GM23338 (cell line): ENCODE measurements around the gene LMBR1. TPM values are rescaled to one million over a fixed set of nuclear protein-coding genes. Genes with fewer than 3 reads are reported as not detected.

Source experiments
- ATAC-seq: fragments of 200-7000 bp; cut with Tn5 transposase; 3 replicates; pipeline ENCODE4 v1.9.1; 2020
- DNase-seq: peaks from one replicate; pipeline ENCODE4 v3.0.0-alpha.2; 2015; ENCODE audit warnings: low spot score
- H2AFZ ChIP-seq: fragments of 200-600 bp; sonication (generic); 2 replicates; pipeline ENCODE4 v1.8.0; 2016; ENCODE audit warnings: antibody characterized with exemption, mild to moderate bottlenecking, moderate library complexity
- H3F3A ChIP-seq: fragments of 200-600 bp; sonication (generic); replicated peaks from 2 replicates; pipeline ENCODE4 v1.8.0; 2017; ENCODE audit warnings: antibody characterized with exemption, mixed run types, low read depth
- H3K27ac ChIP-seq: fragments of 200-600 bp; sonication (generic); 2 replicates; pipeline ENCODE4 v1.6.1; 2016; ENCODE audit warnings: low read depth
- H3K27me3 ChIP-seq: fragments of 200-600 bp; sonication (generic); 2 replicates; pipeline ENCODE4 v1.8.0; 2016; ENCODE audit warnings: mild to moderate bottlenecking, mixed run types, moderate library complexity; ENCODE audit not compliant: insufficient read depth
- H3K36me3 ChIP-seq: fragments of 200-600 bp; sonication (generic); 2 replicates; pipeline ENCODE4 v1.8.0; 2016; ENCODE audit warnings: mild to moderate bottlenecking; ENCODE audit not compliant: insufficient read depth
- H3K4me1 ChIP-seq: fragments of 200-600 bp; sonication (generic); 2 replicates; pipeline ENCODE4 v1.8.0; 2016; ENCODE audit warnings: mild to moderate bottlenecking, moderate library complexity; ENCODE audit not compliant: insufficient read depth
- H3K4me2 ChIP-seq: fragments of 200-600 bp; sonication (generic); 2 replicates; pipeline ENCODE4 v1.7.1; 2017; ENCODE audit warnings: mixed run types
- H3K4me3 ChIP-seq: fragments of 200-600 bp; sonication (generic); 2 replicates; pipeline ENCODE4 v1.6.1; 2016; ENCODE audit warnings: mixed run types
- H3K79me2 ChIP-seq: fragments of 200-600 bp; sonication (generic); replicated peaks from 2 replicates; pipeline ENCODE4 v1.8.0; 2017; ENCODE audit warnings: mild to moderate bottlenecking; ENCODE audit not compliant: insufficient read depth
- H3K9me2 ChIP-seq: fragments of 200-600 bp; sonication (generic); 2 replicates; pipeline ENCODE4 v1.8.0; 2017; ENCODE audit not compliant: insufficient read depth
- H4K20me1 ChIP-seq: fragments of 200-600 bp; sonication (generic); replicated peaks from 2 replicates; pipeline ENCODE4 v1.8.0; 2017; ENCODE audit warnings: mild to moderate bottlenecking; ENCODE audit not compliant: insufficient read depth
- H3K27ac Mint-ChIP-seq: 2 replicates; pipeline ENCODE4 v1.8.0; 2020; ENCODE audit warnings: inconsistent platforms, mild to moderate bottlenecking, moderate library complexity, mixed read lengths
- H3K27me3 Mint-ChIP-seq: 3 replicates; pipeline ENCODE4 v1.8.0; 2022; ENCODE audit warnings: low read depth, mild to moderate bottlenecking, moderate library complexity, mixed read lengths, inconsistent platforms; ENCODE audit not compliant: insufficient read depth, poor library complexity
- H3K36me3 Mint-ChIP-seq: 3 replicates; pipeline ENCODE4 v1.8.0; 2021; ENCODE audit warnings: low read depth, mild to moderate bottlenecking, inconsistent platforms, moderate library complexity, mixed read lengths
- H3K4me1 Mint-ChIP-seq: 3 replicates; pipeline ENCODE4 v1.8.0; 2020; ENCODE audit warnings: mild to moderate bottlenecking, inconsistent platforms, mixed read lengths
- H3K4me3 Mint-ChIP-seq: 3 replicates; pipeline ENCODE4 v1.8.0; 2021; ENCODE audit warnings: moderate library complexity, mild to moderate bottlenecking, inconsistent platforms, mixed read lengths
- H3K9me3 Mint-ChIP-seq: 3 replicates; pipeline ENCODE4 v1.8.0; 2020; ENCODE audit warnings: moderate library complexity, mild to moderate bottlenecking, inconsistent platforms, mixed read lengths
- CREB1 ChIP-seq: fragments of 250-450 bp; sonication (Bioruptor Pico); IDR thresholded peaks from 2 replicates; pipeline ENCODE4 v1.5.0; 2020; ENCODE audit warnings: low read depth, mild to moderate bottlenecking, moderate library complexity
- CTCF ChIP-seq, 2 experiments: fragments of 200-600 bp in 1 of 2; sonication (generic) in 1 of 2; conservative IDR thresholded peaks; 2 replicates each; pipeline versions ENCODE4 v1.5.1 to v1.6.1; 2016 to 2017; ENCODE audit warnings: antibody characterized with exemption in 2 of 2, low read depth in 2 of 2, mild to moderate bottlenecking in 2 of 2, moderate library complexity in 1 of 2
- ETS1 ChIP-seq: IDR thresholded peaks from 2 replicates; pipeline ENCODE4 v1.6.1; 2016; ENCODE audit warnings: antibody characterized with exemption
- EZH2 ChIP-seq: fragments of 200-600 bp; sonication (generic); IDR thresholded peaks from one replicate; pipeline ENCODE4 v1.8.0; 2017; ENCODE audit warnings: antibody characterized with exemption, mild to moderate bottlenecking, low read depth; ENCODE audit not compliant: unreplicated experiment
- EZH2phosphoT487 ChIP-seq: fragments of 200-600 bp; sonication (generic); IDR thresholded peaks from one replicate; pipeline ENCODE4 v1.8.1; 2018; ENCODE audit warnings: antibody characterized with exemption; ENCODE audit not compliant: unreplicated experiment
- JUNB ChIP-seq: IDR thresholded peaks from one replicate; pipeline ENCODE4 v1.6.1; 2016; ENCODE audit warnings: antibody characterized with exemption; ENCODE audit not compliant: unreplicated experiment
- NANOG ChIP-seq: IDR thresholded peaks from 2 replicates; pipeline ENCODE4 v1.6.1; 2016; ENCODE audit warnings: antibody characterized with exemption, borderline replicate concordance
- POLR2AphosphoS5 ChIP-seq: IDR thresholded peaks from 2 replicates; pipeline ENCODE4 v1.6.1; 2016; ENCODE audit warnings: antibody characterized with exemption, low read depth
- REST ChIP-seq: IDR thresholded peaks from one replicate; pipeline ENCODE4 v1.6.1; 2018; ENCODE audit warnings: antibody characterized with exemption; ENCODE audit not compliant: unreplicated experiment
- STAT1 ChIP-seq: IDR thresholded peaks from one replicate; pipeline ENCODE4 v1.6.1; 2016; ENCODE audit warnings: antibody characterized with exemption; ENCODE audit not compliant: unreplicated experiment
- ZNF114 ChIP-seq: fragments of 250-450 bp; sonication (Bioruptor Pico); IDR thresholded peaks from 2 replicates; pipeline ENCODE4 v1.5.0; 2020; ENCODE audit warnings: mild to moderate bottlenecking, moderate library complexity
- ZNF331 ChIP-seq: fragments of 250-450 bp; sonication (Bioruptor Pico); IDR thresholded peaks from 2 replicates; pipeline ENCODE4 v1.5.0; 2020; ENCODE audit warnings: low read depth, mild to moderate bottlenecking, moderate library complexity
- ZNF462 ChIP-seq: fragments of 250-450 bp; sonication (Bioruptor Pico); IDR thresholded peaks from 2 replicates; pipeline ENCODE4 v1.5.0; 2020; ENCODE audit warnings: mild to moderate bottlenecking, moderate library complexity
- polyA plus RNA-seq: library from polyadenylated mRNA; unstranded; fragments of >200 nt; fragmentation: Nextera tagmentation; extraction: Ambion mirVana; gene quantifications from 2 replicates; pipeline ENCODE4 v1.2.1, GENCODE V29; 2016
- total RNA-seq: library from RNA; depleted of rRNA; stranded (reverse); fragments of >200 nt; shearing (Covaris generic); gene quantifications from 2 replicates; pipeline ENCODE4 v1.2.3, GENCODE V29; 2014

The LMBR1 gene
- total and polyA plus RNA-seq, 2 experiments from 2014 or later = 21.8 to 90.1 TPM

- Mint-ChIP-seq H3K4me1 (peaks cover 2% of the 10 kb centered on the region; the same call in 1 of the 3 replicates), H3K4me3 (no peak overlapping the region), H3K27ac (no peak overlapping the region), H3K36me3 (peaks cover 56% of the 10 kb centered on the region), H3K27me3 (no peaks in the 10 kb centered on the region), H3K9me3 (peaks cover 56% of the 10 kb centered on the region)
- peaks cover 99% of the 10 kb centered on the region for H3K79me2 ChIP-seq
- peaks cover 4% of the 10 kb centered on the region; the same call in 1 of the 2 replicates for H3K4me1 ChIP-seq
- H3F3A ChIP-seq = no peaks in the 10 kb centered on the region
- no peak overlapping the region for H3K4me2 ChIP-seq
- no peaks in the 10 kb centered on the region for H3K9me2 ChIP-seq
- DNase-seq (no peak), ATAC-seq (no peak)
- no peak overlapping the region for H2AFZ ChIP-seq
- 0 out of 2 replicates have a peak, but pooled peaks cover 2% of the 10 kb centered on the region for H4K20me1 ChIP-seq
- no peak overlapping the region for H3K27ac ChIP-seq
- no peaks in the 10 kb centered on the region for H3K27me3 ChIP-seq
- H3K36me3 ChIP-seq = peaks cover under 1% of the 10 kb centered on the region; the same call in 1 of the 2 replicates
- TF ChIP-seq NANOG (no peak), CREB1 (CRISPR knock-in tag) (no peak), POLR2AphosphoS5 (no peak), STAT1 (no peak), ZNF114 (no peak), EZH2 (no peak), ZNF462 (CRISPR knock-in tag) (no peak), ETS1 (no peak), REST (no peak), JUNB (no peak), CTCF (conservative IDR thresholded peaks at IDR 0.05; ENCODE audit: low read depth in 2 of 2) (no peak), ZNF331 (CRISPR knock-in tag) (no peak), EZH2phosphoT487 (no peak)
- no peak overlapping the region for H3K4me3 ChIP-seq
Measured at GRCh38 chr7:156854654-156855053, 38.3 kb downstream of the LMBR1 start.
